ENCODE results near the gene MSRB2.

DNA sequence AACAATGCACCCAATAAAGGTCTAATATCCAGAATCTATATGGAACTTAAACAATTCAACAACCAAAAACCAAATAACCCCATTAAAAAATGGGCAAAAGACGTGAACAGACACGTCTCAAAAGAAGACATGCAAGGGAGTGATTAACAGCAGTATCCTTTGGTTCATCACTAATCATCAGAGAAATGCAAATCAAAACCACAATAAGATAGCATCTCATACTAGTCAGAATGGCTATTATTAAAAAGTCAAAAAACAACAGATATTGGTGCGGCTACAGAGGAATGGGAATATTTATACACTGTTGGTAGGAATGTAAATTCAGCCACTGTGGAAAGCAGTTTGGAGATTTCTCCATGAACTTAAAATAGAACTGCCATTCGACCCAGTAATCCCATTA lies 46.6 kb downstream of the MSRB2 start:
- TF ChIP-seq, protein P1, sequence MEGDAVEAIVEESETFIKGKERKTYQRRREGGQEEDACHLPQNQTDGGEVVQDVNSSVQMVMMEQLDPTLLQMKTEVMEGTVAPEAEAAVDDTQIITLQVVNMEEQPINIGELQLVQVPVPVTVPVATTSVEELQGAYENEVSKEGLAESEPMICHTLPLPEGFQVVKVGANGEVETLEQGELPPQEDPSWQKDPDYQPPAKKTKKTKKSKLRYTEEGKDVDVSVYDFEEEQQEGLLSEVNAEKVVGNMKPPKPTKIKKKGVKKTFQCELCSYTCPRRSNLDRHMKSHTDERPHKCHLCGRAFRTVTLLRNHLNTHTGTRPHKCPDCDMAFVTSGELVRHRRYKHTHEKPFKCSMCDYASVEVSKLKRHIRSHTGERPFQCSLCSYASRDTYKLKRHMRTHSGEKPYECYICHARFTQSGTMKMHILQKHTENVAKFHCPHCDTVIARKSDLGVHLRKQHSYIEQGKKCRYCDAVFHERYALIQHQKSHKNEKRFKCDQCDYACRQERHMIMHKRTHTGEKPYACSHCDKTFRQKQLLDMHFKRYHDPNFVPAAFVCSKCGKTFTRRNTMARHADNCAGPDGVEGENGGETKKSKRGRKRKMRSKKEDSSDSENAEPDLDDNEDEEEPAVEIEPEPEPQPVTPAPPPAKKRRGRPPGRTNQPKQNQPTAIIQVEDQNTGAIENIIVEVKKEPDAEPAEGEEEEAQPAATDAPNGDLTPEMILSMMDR (IDR thresholded peaks at IDR 0.05), result no peak
- TF ChIP-seq EP300 (IDR thresholded peaks at IDR 0.05), result no peak
- no peak for TF ChIP-seq POLR2A (IDR thresholded peaks at IDR 0.05)
